Motor neuron (in vitro differentiated cells): ENCODE results near the gene NLE1. TPM values are rescaled to one million over a fixed set of nuclear protein-coding genes. Genes with fewer than 3 reads are reported as not detected.
A peak's percentile ranks its signal among the peaks of the same experiment; 100 is the strongest.

Source experiments
- ATAC-seq, 8 experiments: fragments of 200-7000 bp; cut with Tn5 transposase; replicated peaks in 6 of 8; 2 replicates each; pipeline ENCODE4 v1.8.0; 2021; ENCODE audit warnings: mild to moderate bottlenecking in 8 of 8, moderate library complexity in 8 of 8
- H3K27ac ChIP-seq, 2 donors: fragments of 250-450 bp; sonication (Bioruptor Pico); 2 replicates each; pipeline ENCODE4 v1.9.0; 2021; ENCODE audit warnings: antibody characterized with exemption in 2 of 2, mild to moderate bottlenecking in 2 of 2, moderate library complexity in 1 of 2
- H3K4me1 ChIP-seq, 2 donors: fragments of 250-450 bp; sonication (Bioruptor Pico); replicated peaks in 1 of 2; 2 replicates each; pipeline ENCODE4 v1.6.1; 2021; ENCODE audit warnings: antibody characterized with exemption in 2 of 2, mild to moderate bottlenecking in 2 of 2, moderate library complexity in 1 of 2
- H3K4me3 ChIP-seq, 5 donors: fragments of 250-450 bp; sonication (Bioruptor Pico); 2 replicates each; pipeline ENCODE4 v1.9.0; 2021; ENCODE audit warnings: antibody characterized with exemption in 5 of 5, mild to moderate bottlenecking in 5 of 5, moderate library complexity in 4 of 5
- WGBS, 10 experiments: fragments of 450-650 bp; shearing (Covaris generic); methylation state at CpG; one replicate each; pipeline ENCODE4 v1.0.0; 2022; 5-methylcytosine and 5-hydroxymethylcytosine counted together
- in situ Hi-C, 9 experiments: fragments of 400-800 bp; cut with MboI; loops; one replicate each; pipeline ENCODE4 v1.15.0; 2021; ENCODE audit warnings: low sequenced_read_pairs in 9 of 9, low pct_unique_long_range_greater_than_20kb in 2 of 9; ENCODE audit not compliant: unreplicated experiment in 9 of 9
- total RNA-seq, 8 experiments: library from RNA; unstranded; fragments of 300-600 nt; gene quantifications; 2 replicates each; pipeline versions ENCODE4 v1.2.3 to v1.2.4, GENCODE V29; 2022

Gene NLE1
- total RNA-seq, 8 experiments from 2014 or later = 13.0 to 29.8 (median 19.7) TPM

GRCh38 chr17:35089586-35090296 is 52.4 kb downstream of the NLE1 start:
- WGBS, 10 experiments = 45 to 100% (median 96%) methylated on average over 2 to 9 of the region's 22 CpGs; no CpG with 5 or more reads in 2 of the 10 experiments
- Histone ChIP-seq H3K4me3 (peak overlapping the region; percentile 57 to 81 (median 65)), H3K4me1 (peaks cover 6 to 11% of the 10 kb centered on the region in 2 donors), H3K27ac (no peak overlapping the region)
- in situ Hi-C loops = loop anchor here in 1 of 9 experiments (25.0 kb wide), 1 partner anchor 102 kb away; the partner anchor contains the start of gene LIG3
- ATAC-seq = peak in 3 of 8 experiments; percentile 2 to 4 (median 3)

- H3K4me3 ChIP-seq = peak overlapping the region; percentile 57 to 81 (median 65)
- peaks cover 6 to 11% of the 10 kb centered on the region in 2 donors for H3K4me1 ChIP-seq
- in situ Hi-C loops = loop anchor here in 1 of 9 experiments (25.0 kb wide), 1 partner anchor 102 kb away; the partner anchor contains the start of gene LIG3
- ATAC-seq = peak; percentile 72 to 90 (median 84)
- peak overlapping the region; percentile 6 to 53 for H3K27ac ChIP-seq
- no CpG with 5 or more reads among the region's 80 CpGs for WGBS, 10 experiments
Measured at GRCh38 chr17:35088881-35089585, 53.1 kb downstream of the NLE1 start.

- Histone ChIP-seq H3K4me3 (peak overlapping the region; percentile 57 to 81 (median 65)), H3K4me1 (peaks cover 6 to 11% of the 10 kb centered on the region in 2 donors), H3K27ac (peak overlapping the region; percentile 23 to 53)
- in situ Hi-C loops = loop anchor here in 1 of 9 experiments (25.0 kb wide), 1 partner anchor 101 kb away; the partner anchor contains the start of gene LIG3
- peak; percentile 31 to 67 (median 54) for ATAC-seq
- 0% methylated on average over 1 to 13 of the region's 26 CpGs; no CpG with 5 or more reads in 4 of the 10 experiments for WGBS, 10 experiments
Measured at GRCh38 chr17:35088356-35088880, 53.7 kb downstream of the NLE1 start.

GRCh38 chr17:35087731-35088355 is 54.3 kb downstream of the NLE1 start:
- peak overlapping the region in 1 of 2 donors; percentile 23 for H3K27ac ChIP-seq
- H3K4me3 ChIP-seq = peak overlapping the region; percentile 57 to 81 (median 65)
- peak in 4 of 8 experiments; percentile 0 to 6 (median 2) for ATAC-seq
- peaks cover 6 to 11% of the 10 kb centered on the region in 2 donors for H3K4me1 ChIP-seq
- in situ Hi-C loops = loop anchor here in 1 of 9 experiments (25.0 kb wide), 1 partner anchor 101 kb away; the partner anchor contains the start of gene LIG3
- 0 to 48% (median 24%) methylated on average over 1 to 9 of the region's 9 CpGs; no CpG with 5 or more reads in 1 of the 10 experiments for WGBS, 10 experiments

- 50 to 100% (median 83%) methylated on average over 1 to 7 of the region's 8 CpGs; no CpG with 5 or more reads in 3 of the 10 experiments for WGBS, 10 experiments
- Histone ChIP-seq H3K4me3 (peak overlapping the region in 2 of 5 donors; percentile 57 to 78), H3K4me1 (peaks cover 8 to 11% of the 10 kb centered on the region in 2 donors), H3K27ac (no peak overlapping the region)
- ATAC-seq = no peak
- in situ Hi-C loops = loop anchor here in 1 of 9 experiments (25.0 kb wide), 1 partner anchor 100 kb away; the partner anchor contains the start of gene LIG3
Measured at GRCh38 chr17:35086931-35087573, 55.1 kb downstream of the NLE1 start.

- ATAC-seq = no peak
- 75 to 100% (median 91%) methylated on average over 1 to 8 of the region's 8 CpGs; no CpG with 5 or more reads in 2 of the 10 experiments for WGBS, 10 experiments
- Histone ChIP-seq H3K4me3 (no peak overlapping the region), H3K27ac (no peak overlapping the region), H3K4me1 (peaks cover 9 to 11% of the 10 kb centered on the region in 2 donors)
- in situ Hi-C loops = loop anchor here in 1 of 9 experiments (25.0 kb wide), 1 partner anchor 99 kb away; the partner anchor contains the start of gene LIG3
Measured at GRCh38 chr17:35086164-35086563, 55.9 kb downstream of the NLE1 start.

GRCh38 chr17:35084987-35085386 is 57.1 kb downstream of the NLE1 start:
- in situ Hi-C loops = loop anchor here in 1 of 9 experiments (25.0 kb wide), 1 partner anchor 98 kb away; the partner anchor contains the start of gene LIG3
- Histone ChIP-seq H3K4me3 (no peak overlapping the region), H3K4me1 (peaks cover 9 to 11% of the 10 kb centered on the region in 2 donors), H3K27ac (no peak overlapping the region)
- WGBS, 10 experiments = 4 to 86% (median 33%) methylated on average over 1 to 2 of the region's 2 CpGs; no CpG with 5 or more reads in 2 of the 10 experiments
- no peak for ATAC-seq

- H3K27ac ChIP-seq = no peak overlapping the region
- in situ Hi-C loops = loop anchor here in 1 of 9 experiments (25.0 kb wide), 1 partner anchor 96 kb away; the partner anchor contains the start of gene LIG3
- H3K4me1 ChIP-seq = peaks cover 9 to 11% of the 10 kb centered on the region in 2 donors
- WGBS, 10 experiments = 15 to 86% (median 70%) methylated on average over 1 to 2 of the region's 2 CpGs; no CpG with 5 or more reads in 1 of the 10 experiments
- ATAC-seq = no peak
- no peak overlapping the region for H3K4me3 ChIP-seq
Measured at GRCh38 chr17:35083071-35083470, 59.0 kb downstream of the NLE1 start.

GRCh38 chr17:35082073-35082657 is 59.9 kb downstream of the NLE1 start:
- Histone ChIP-seq H3K4me3 (no peak overlapping the region), H3K27ac (no peak overlapping the region), H3K4me1 (peaks cover 4 to 6% of the 10 kb centered on the region in 2 donors)
- WGBS, 10 experiments = 0 to 56% (median 25%) methylated on average over 1 to 3 of the region's 3 CpGs; no CpG with 5 or more reads in 2 of the 10 experiments
- in situ Hi-C loops = loop anchor here in 1 of 9 experiments (25.0 kb wide), 1 partner anchor 95 kb away; the partner anchor contains the start of gene LIG3
- peak in 5 of 8 experiments; percentile 3 to 32 (median 27) for ATAC-seq

GRCh38 chr17:35081638-35082037 is 60.5 kb downstream of the NLE1 start:
- in situ Hi-C loops = loop anchor here in 1 of 9 experiments (25.0 kb wide), 1 partner anchor 94 kb away; the partner anchor contains the start of gene LIG3
- H3K27ac ChIP-seq = no peak overlapping the region
- WGBS, 10 experiments = 55 to 100% (median 67%) methylated on average over 1 of the region's 1 CpG; no CpG with 5 or more reads in 3 of the 10 experiments
- no peak for ATAC-seq
- H3K4me1 ChIP-seq = peaks cover 0 to 3% of the 10 kb centered on the region in 2 donors
- no peak overlapping the region for H3K4me3 ChIP-seq

- in situ Hi-C loops = loop anchor here in 1 of 9 experiments (25.0 kb wide), 1 partner anchor 93 kb away; the partner anchor contains the start of gene LIG3
- ATAC-seq = no peak
- Histone ChIP-seq H3K27ac (no peak overlapping the region), H3K4me3 (no peak overlapping the region), H3K4me1 (peaks cover 0 to 3% of the 10 kb centered on the region in 2 donors)
- WGBS, 10 experiments = 0 to 60% (median 0%) methylated on average over 1 of the region's 1 CpG; no CpG with 5 or more reads in 2 of the 10 experiments
Measured at GRCh38 chr17:35080536-35080935, 61.6 kb downstream of the NLE1 start.
